GM21447 (cell line): ENCODE data around the gene ARHGEF3.
A peak's percentile ranks its signal among the peaks of the same experiment; 100 is the strongest.
"Not testable (repeated sequence)": the region's sequence is repeated elsewhere in the genome, so short reads cannot be mapped to it uniquely, and the experiment has no call there.

ENCODE experiments used
- ATAC-seq: cut with Tn5 transposase; IDR thresholded peaks from one replicate; pipeline ENCODE4 v1.9.1; 2021; ENCODE audit not compliant: unreplicated experiment

The ARHGEF3 gene

DNA sequence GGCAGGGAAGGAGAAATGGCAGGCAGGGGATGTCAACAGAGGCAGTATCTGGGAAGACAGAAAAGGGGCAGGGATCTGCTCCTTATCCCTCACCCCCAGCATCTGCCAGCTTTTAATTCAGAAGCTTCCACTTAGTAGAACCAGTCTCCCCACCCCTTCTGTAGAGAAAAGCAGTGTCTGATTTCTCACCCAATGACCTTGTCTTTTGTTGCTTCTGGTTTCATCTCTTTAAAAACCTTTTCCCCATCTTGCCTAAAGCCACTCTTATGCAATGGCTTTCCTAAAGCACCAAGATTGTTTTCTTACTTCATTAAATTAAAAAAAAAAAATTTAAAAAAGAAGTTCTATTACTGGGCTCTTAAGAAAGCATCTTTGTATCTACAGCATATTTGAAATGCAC, 27.8 kb downstream of the ARHGEF3 start:
- no peak for ATAC-seq

DNA sequence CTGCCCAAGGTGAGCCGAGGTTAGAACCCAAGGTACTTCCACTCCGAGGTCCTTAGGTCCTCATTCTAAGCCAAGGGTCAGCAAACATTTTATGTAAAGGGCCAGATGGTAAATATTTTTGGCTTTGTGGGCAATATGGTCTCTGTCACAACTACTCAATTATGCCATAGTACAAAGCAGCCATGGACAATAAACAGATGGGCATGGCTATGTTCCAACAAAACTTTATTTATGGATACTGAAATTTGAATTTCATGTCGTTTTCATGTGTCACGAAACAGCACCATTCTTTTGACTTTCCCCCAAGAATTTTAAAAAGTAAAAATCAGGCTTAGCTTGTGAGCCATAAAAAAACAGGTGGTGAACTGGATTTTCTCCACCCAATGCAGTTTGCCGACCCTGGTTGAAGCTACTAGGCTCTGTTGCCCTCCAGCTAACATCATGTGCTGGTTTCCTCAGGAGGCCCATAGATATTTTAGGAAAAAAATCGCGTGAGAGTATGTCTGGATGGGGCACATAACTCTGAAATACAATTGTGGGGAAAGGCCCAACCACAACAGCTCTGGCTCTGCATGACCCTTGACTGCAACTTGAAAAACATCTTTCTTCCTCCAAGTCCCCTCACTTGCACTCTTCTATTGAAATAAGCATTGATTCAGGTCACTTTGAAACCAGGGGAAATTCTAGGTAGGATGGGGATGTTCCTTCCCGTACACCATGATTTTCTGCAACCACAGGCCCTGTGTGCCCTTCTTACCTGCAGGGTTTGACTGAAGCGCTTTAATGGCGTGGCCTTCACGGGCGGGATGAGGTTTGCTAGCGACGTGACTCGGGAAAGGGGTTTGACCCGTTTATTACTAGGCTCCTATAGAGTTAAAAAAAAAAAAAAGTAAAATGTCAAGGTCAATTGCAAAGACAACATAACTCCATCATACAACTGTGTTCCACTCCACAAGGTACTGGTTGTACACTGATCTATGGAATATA, 28.5 kb downstream of the ARHGEF3 start:
- no peak for ATAC-seq

DNA sequence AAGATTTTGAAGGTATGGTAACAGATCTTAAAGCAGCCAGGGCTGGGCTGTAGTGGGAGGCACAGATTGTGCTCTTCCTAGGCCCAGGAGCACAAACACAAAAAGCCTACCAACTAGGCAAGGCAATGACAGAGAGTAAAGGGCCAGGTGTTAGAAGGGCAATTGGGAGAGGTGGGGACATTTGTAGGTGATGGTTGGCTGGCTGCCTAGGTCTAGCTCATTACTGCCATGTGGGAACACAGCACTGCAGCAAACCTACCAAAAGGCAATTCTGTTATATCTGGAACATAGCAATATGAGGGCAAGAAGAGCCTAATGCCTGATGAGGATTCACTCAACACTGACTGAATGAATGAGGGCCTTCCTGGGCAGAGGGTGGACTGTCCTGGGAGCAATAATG, 30.4 kb downstream of the ARHGEF3 start:
- no peak for ATAC-seq

DNA sequence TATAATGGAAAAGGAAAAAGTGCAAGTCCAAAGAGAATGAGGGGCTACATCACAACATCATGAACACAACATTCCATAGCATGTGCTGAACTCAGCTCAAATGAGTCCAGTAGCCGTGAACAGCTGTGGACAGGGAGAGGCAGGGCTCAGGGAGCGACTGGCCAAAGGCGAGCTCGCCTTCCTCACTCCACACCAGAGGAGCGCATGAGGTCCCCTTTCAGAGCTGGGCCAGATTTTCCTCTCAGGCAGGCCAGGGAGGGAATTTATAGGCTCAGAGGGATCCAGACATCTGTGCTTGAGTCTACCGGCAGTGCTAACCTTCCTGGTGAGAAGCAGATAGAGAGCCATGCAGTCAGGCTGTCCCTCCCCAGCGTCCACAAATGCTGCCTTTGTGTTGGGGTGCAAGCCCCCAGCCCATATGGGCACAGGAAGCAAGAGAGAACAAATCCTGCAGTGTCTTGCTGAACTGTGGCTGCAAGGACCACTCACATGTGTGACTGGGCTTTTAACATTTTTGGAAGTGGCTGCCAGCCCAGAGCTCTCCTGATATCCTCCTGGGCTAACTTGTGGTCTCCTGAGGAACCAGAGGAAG, 32.5 kb downstream of the ARHGEF3 start:
- no peak for ATAC-seq

DNA sequence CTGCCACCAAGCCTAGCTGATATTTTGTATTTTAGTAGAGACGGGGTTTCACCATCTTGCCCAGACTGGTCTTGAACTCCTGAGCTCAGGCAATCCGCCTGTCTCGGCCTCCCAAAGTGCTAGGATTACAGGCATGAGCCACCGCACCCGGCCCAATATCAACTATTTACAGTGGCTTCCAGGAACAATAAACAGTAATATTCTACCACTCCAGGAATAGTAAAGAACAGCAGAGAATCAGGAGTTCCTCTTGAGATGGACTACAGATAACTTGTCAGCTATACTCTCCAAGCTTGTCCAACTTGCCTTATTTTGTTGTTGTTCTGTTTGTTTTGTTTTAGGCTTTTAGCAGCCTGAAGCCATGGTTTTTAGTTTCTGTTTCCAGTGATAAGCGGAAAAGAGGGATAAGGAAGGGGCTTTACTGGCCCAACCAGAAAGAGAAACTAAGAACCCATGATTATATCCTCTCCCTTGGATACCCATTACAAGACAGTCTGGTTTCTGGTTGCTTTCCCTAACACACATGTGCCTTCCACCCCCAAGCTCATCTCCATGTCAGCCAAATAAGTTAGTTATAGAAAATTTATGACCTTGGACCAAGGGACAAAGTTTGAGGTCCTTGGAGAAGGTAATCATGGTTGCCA, 36.7 kb downstream of the ARHGEF3 start:
- ATAC-seq = no peak

DNA sequence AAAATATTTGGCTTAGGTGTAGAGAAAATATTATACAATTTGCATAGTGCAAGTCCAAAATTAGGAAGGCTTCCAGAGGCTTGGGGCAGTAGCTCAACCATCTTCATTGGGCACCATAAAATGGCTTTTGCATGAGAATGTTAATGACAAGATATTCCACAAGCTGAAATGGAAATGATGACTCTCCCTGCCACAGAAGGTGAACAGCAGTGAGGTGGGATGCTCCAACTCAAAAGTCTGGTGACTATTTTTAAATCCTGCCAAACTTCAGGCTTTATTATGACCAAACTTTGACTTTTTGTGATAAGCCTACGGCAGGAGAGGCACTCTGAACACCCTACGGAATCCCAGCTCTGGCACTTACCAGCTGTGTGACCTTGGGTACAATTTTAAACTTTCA, 37.6 kb downstream of the ARHGEF3 start:
- ATAC-seq = no peak

DNA sequence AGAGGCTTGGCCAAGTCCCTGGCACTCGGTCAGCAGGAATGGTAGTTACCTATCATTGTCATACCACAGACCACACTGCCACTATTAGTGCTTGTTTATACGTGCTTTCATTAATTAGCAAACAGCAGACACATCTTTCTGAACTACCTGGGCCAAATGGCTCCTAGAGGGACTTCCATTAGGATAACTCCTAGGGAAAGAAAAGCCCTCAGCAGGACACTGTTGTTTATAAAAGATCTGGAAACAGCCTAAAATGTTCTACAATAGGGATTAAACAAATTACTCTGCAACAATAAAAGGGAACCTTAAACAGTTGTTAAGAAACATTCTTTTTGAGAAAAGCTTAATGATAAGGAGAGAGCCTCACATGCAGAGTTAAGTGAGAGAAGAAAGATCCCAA, 38.5 kb downstream of the ARHGEF3 start:
- ATAC-seq = no peak

DNA sequence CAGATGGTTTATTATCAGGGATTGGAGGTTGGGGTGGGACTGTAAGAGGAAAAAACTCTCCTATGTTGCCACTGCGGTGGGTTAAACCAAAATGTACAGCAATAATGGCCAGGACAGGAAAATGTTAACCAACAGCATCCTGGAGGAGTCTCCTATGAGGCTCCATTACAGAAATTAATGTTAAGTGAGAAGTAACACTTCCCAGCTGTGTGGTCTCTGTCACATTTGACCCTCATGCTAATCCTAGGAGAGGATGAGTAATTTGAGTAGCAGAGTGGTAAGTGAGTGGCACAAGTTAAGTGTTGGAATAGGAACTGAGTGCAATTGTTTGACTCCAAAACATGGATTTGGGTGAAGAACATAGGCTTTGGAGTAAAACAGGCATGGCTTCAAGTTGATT, 39.0 kb downstream of the ARHGEF3 start:
- no peak for ATAC-seq

DNA sequence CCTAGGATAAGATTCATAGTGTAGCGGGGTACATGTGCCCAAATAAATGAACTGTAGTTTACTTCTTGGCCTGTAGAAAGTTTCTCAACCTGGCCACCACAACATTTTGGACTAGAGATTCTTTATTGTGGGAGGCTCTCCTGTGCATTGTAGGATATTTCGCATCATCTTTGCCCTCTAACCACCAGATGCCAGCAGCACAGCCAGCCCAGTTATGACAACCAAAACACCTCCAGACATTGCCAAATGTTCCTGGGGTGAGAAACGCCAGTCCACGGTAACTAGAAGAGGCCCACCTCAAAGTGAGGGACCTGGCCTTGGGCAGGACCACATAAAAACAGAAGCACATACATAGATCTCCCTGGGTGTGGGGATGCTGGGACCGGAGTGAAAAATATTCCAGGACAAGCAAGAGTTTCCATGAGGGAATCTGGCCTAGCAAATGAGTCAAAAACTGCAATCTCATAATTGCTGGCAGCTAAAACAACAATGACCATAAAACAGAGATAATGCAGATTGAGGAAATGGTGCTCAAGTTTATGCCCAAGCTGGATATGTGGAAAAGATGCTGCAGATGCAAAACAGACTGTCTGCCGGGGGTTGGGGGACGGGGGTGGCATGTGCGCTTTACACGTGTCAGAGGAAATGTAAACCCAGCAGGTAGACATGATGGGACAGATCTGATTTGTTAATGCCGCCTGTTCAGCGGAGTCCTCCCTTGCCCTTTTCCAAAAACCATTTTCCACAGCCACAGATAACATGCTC, 39.7 kb downstream of the ARHGEF3 start:
- ATAC-seq = no peak

DNA sequence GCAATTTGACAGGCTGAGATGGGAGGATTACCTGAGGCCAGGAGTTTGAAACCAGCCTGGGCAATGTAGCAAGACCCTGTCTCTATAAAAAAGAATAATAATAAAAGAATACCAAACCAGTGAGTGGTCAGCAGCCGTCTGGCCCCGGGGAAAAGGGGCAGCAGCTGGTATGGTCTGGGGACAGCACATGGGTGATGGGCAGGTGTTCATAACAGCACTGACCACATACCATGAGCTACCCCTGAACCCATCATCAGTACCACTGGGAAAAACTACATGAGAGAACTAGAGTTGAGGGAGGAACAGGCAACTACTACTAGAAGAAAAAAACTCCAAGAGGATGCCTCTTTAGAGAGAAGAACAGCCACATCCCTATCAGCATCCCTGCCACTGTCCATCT, 40.7 kb downstream of the ARHGEF3 start:
- no peak for ATAC-seq

DNA sequence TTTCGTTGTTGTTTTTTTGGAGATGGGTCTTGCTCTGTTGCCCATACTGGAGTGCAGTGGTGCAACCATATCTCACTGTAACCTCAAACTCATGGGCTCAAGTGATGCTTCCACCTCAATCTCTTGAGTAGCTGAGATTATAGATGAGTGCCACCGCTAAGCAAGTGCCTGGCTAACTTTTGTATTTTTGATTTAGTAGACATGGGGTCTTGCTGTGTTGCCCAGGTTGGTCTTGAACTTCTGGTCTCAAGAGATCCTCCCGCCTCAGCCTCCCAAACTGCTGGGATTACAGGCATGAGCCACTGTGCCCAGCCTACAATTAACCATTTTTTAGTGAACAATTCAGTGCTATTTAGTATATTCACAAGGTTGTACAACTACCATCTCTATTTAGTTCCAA, 42.2 kb downstream of the ARHGEF3 start:
- ATAC-seq = no peak

DNA sequence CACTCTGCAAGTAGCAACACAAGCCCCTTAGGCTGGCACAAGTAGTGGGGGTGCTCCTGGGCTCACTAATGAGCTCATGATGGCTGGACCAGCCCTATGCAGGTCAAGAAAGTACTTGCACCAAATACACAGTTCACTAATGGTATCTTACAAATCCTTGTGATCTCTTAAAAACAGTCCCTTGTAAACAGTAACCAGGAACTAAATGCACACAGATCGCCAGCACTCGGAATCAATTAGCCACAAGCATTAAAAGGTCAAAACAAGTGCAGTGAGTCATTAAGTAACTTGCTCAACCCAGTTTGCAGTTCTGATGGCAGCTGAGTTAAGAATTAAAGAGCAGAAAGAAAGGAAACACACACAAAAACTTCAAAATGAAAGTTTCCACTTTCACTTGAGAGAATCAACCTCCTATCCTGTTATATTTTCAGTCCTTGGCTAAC, 43.2 kb downstream of the ARHGEF3 start:
- peak; percentile 81 for ATAC-seq

DNA sequence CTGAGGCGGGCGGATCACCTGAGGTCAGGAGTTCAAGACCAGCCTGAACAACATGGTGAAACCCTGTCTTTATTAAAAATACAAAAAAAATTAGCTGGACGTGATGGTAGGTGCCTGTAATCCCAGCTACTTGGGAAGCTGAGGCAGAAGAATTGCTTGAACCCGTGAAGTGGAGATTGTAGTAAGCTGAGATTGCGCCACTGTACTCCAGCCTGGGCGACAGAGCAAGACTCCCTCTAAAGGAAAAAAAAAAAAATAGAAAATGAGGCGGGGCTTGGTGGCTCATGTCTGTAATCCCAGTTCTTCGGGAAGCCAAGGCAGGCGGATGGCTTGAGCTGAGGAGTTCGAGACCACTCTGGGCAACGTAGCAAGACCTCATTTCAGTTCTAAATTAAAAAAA, 43.7 kb downstream of the ARHGEF3 start:
- ATAC-seq = not testable (repeated sequence)

DNA sequence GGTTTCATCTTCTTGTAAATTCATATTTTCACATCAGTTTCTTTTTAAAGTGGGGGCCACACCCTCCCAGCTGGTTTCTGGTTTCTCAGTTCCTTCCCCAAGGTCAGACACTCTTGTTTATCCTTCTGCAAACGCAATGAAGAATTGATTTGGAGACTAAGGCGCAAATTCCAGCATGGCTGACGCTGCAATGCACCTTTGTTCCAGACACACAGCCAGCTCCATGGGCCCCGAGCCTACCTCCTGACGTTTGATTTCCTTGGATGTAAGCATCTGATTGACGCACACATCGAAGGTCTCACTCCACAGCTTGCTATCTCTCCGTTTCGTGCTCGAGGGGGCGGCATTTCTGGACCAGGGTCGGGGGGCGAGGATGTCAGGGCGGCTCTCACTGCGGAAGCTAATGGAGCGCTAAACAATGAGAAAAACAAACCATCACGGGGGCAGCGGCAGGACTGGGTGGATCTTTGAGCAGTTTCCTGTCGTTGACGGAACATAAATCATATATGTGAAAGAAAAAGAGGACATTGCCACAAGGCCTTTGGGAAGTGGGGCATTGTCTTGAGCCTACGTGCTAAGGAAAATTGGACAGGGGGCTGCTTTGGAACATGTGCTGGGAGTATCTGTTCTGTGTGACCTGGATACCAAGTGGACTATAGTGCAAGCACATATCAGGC, 46.9 kb downstream of the ARHGEF3 start:
- peak; percentile 26 for ATAC-seq

DNA sequence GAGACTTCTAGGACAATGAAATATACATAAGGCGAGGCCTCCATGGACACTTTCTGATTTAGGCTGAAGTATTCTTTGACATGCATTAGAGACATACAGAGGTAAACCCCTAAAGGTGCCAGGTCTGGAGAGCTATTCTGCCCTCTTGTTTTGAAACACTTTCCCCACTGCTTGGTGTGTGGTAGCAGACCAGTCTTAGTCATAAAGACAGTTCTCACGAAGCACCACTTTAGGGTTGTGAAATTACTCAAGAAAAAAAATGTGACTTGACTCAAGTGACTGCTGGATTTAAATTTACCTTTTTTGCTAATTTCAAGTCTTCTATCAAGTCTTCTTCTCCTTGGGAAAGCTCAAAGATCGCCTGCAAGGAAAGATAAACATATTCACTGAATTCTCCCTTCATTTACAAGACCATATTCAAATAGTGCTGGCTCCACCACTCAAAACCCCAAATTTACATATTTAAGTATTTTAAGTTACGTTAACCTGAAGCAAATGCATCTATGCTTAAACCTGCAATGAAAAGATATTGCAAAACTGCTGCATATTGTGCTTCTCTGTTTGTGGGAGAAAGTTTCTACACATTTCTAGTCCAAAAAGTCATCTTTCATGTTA, 48.4 kb downstream of the ARHGEF3 start:
- peak; percentile 80 for ATAC-seq

DNA sequence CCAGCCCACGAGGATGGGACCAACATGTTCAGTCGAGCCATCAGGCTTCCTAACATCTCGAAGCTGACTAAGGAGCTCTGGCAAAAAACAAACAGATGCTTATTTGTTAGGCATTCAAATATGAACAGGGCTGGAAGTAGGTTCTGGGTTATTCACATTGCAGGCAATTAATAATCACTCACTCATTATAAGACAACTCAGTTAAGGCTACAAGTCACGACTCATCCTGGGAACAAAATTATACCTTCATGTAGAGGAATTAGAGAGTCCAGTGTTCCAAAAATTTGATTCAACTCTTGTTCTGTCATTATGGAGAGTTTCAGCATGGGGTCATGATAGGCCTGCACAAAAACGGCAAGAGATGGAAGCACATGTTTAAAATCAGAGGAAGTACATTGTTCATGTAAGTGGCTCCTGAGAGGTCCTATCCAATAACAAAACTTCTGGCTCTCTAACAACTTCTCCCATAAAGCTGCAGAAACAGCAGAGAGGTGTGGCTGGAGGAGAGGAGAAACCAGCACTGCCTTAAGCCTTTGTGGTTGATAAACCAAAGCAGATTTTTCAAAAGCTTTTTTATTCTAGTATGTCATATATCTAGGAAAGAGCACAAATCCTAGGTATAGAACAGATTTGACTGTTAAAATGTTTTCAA, 50.6 kb downstream of the ARHGEF3 start:
- ATAC-seq = no peak

DNA sequence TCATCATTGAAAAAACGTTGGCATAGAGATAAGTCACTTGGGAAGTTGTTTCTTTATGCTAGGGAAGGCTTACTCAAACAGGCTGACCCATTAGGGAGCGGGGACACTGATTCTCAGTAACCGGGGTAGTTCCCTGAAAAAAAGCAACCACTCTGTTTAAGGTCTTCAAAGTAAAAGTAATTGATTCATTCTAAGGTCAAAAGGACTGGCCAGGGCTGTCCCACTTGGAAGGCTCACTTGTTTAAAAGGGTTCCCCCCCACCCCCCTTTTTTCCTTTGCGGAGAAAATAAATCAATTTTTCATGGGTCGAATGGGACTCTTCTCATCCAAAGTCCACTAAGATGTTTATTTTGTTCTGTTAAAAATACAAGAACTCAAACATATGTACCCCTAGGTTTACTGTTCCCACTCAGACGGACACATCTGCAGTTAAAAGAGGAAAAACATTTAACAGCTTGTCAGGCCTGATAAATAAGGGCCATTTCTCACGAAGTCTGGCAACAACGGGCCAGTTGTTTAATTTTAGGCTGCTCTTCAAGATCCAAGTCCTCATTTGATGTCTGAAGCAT, 53.0 kb downstream of the ARHGEF3 start:
- no peak for ATAC-seq

DNA sequence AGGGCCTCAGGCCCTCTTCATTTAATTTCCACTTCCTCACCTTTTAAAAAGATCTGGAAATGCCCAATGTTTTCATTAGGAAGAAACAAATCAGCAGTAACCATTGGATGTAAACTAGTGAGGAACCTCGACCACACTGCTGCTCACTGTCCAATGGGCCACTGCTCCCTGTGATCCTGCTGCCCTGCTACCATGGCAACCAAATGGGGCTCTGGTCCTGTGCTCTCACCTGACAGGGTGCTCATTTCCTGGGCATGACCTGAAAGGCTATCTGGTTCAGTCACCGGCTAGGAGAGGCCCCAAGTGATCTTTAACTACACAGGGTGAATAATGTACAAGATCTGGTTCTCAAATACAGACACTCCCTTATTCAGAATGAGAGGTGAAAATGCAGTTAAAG, 54.6 kb downstream of the ARHGEF3 start:
- ATAC-seq = no peak

DNA sequence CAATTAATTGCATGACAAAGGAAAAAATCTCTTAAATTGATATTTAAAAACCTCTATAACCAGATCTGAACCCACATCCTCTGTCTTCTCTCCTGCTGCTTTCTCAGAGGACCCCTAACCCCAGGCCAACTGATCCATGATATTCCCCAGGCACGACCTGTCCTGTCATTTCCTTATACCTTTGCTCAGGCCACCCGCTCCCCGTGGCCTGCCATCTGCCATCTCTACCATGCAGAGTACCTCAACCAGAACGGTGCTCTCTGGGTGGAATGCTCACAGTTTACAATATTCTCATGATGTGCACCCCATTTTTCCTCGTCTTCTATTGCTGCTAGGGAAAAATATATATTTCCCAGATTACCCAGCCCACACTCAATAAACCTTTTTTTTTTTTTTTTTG, 57.7 kb downstream of the ARHGEF3 start:
- ATAC-seq = no peak
